CD4-positive, alpha-beta T cell (primary cell): ENCODE results near the gene D2HGDH. TPM values are rescaled to one million over a fixed set of nuclear protein-coding genes. Genes with fewer than 3 reads are reported as not detected.

Experiments
- ATAC-seq: fragments of 200-7000 bp; cut with Tn5 transposase; one replicate; pipeline ENCODE4 v1.10.0; 2022; ENCODE audit warnings: mild to moderate bottlenecking; ENCODE audit not compliant: poor library complexity
- CTCF ChIA-PET: fragments of 350-600 bp; sonication (Branson Sonifier 250); formaldehyde crosslinking; loops from one replicate; lab custom pipeline; 2021; ENCODE audit warnings: antibody characterized with exemption, inconsistent platforms; lab: Charles Lee
- POLR2A ChIA-PET: fragments of 350-600 bp; sonication (Branson Sonifier 250); formaldehyde crosslinking; loops from one replicate; lab custom pipeline; 2021; ENCODE audit warnings: antibody characterized with exemption, inconsistent platforms; lab: Charles Lee
- DNase-seq, 14 experiments: peaks; one replicate each; pipeline ENCODE4 v3.0.0-alpha.2; 2013 to 2020; ENCODE audit warnings: mixed read lengths in 2 of 14
- H3K27ac ChIP-seq, 2 donors: one replicate each; pipeline versions ENCODE4 v1.5.1 to v1.7.0; 2013; ENCODE audit warnings: low read length in 2 of 2, low read depth in 1 of 2, mild to moderate bottlenecking in 1 of 2
- H3K27me3 ChIP-seq, 2 experiments: 1 replicate in 1 of 2; 2 replicates in 1 of 2; pipeline versions ENCODE4 v1.6.1 to v1.7.0; 2013; ENCODE audit warnings: low read length in 2 of 2, control low read depth in 1 of 2, mild to moderate bottlenecking in 1 of 2, moderate library complexity in 1 of 2; ENCODE audit not compliant: insufficient read depth in 2 of 2, control insufficient read depth in 1 of 2
- H3K36me3 ChIP-seq: one replicate; pipeline ENCODE4 v1.6.1; 2013; ENCODE audit warnings: low read length, control low read depth; ENCODE audit not compliant: insufficient read depth
- H3K4me1 ChIP-seq: one replicate; pipeline ENCODE4 v1.6.1; 2013; ENCODE audit warnings: low read length, control low read depth; ENCODE audit not compliant: insufficient read depth
- H3K4me3 ChIP-seq: one replicate; pipeline ENCODE4 v1.5.1; 2013; ENCODE audit warnings: mild to moderate bottlenecking, low read length, moderate library complexity
- H3K9me3 ChIP-seq, 2 experiments: 1 replicate in 1 of 2; 2 replicates in 1 of 2; pipeline versions ENCODE4 v1.6.1 to v1.7.0; 2013; ENCODE audit warnings: low read length in 2 of 2, mild to moderate bottlenecking in 2 of 2, control low read depth in 1 of 2, moderate library complexity in 1 of 2; ENCODE audit not compliant: control insufficient read depth in 1 of 2, insufficient read depth in 1 of 2
- H3K27ac Mint-ChIP-seq: one replicate; pipeline ENCODE4 v1.8.0; 2020; ENCODE audit warnings: mixed read lengths
- H3K27me3 Mint-ChIP-seq: one replicate; pipeline ENCODE4 v1.8.0; 2021; ENCODE audit warnings: mixed read lengths
- H3K36me3 Mint-ChIP-seq: one replicate; pipeline ENCODE4 v1.8.0; 2021; ENCODE audit warnings: low read depth, mixed read lengths
- H3K4me1 Mint-ChIP-seq: one replicate; pipeline ENCODE4 v1.8.0; 2021; ENCODE audit warnings: low read depth, mixed read lengths
- H3K4me3 Mint-ChIP-seq: one replicate; pipeline ENCODE4 v1.8.0; 2020; ENCODE audit warnings: mild to moderate bottlenecking, mixed read lengths
- H3K9me3 Mint-ChIP-seq: one replicate; pipeline ENCODE4 v1.8.0; 2020; ENCODE audit warnings: mixed read lengths
- intact Hi-C, 2 experiments: fragments of 100-400 bp; cut with DNase I in 1 of 2; cut with micrococcal nuclease in 1 of 2; formaldehyde crosslinking; loops; one replicate each; pipeline versions ENCODE4 v1.15.1 to v1.9.0; 2023 to 2025; cut with DNase I, micrococcal nuclease
- total RNA-seq, 174 experiments: library from RNA in 2 of 174; stranded (reverse) in 2 of 174; gene quantifications; one replicate each; pipeline ENCODE4 v1.2.3 and lab custom pipeline; 2021 to 2026
- TF ChIP-seq, protein P1 (sequence below): fragments of 200-600 bp; IDR thresholded peaks from one replicate; pipeline ENCODE4 v1.8.0; 2022; ENCODE audit warnings: antibody characterized with exemption, mild to moderate bottlenecking

D2HGDH gene
- total RNA-seq, 2 experiments from 2014 or later = 27.6 to 30.6 TPM

DNA sequence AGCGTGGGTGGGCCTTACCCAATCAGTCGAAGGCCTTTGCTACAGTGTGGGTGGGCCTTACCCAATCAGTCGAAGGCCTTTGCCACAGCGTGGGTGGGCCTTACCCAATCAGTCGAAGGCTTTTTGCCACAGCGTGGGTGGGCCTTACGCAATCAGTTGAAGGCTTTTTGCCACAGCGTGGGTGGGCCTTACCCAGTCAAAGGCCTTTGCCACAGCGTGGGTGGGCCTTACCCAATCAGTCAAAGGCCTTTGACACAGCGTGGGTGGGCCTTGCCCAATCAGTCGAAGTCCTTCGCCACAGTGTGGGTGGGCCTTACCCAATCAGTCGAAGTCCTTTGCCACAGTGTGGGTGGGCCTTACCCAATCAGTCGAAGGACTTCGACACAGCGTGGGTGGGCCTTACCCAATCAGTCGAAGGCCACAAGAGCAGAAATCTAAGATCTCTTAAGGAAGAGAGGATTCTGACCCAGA is 25.9 kb downstream of the D2HGDH start:
- Histone ChIP-seq H3K27me3 (no peaks in the 10 kb centered on the region), H3K4me3 (no peak overlapping the region), H3K27ac (no peak overlapping the region), H3K36me3 (peaks cover 20% of the 10 kb centered on the region), H3K9me3 (peaks cover 0 to 9% of the 10 kb centered on the region in 2 experiments), H3K4me1 (peaks cover 70% of the 10 kb centered on the region)
- ATAC-seq (no peak), DNase-seq (peak in 2 of 14 experiments; percentile 3 to 30)
- CTCF ChIA-PET = no interaction called here
- TF ChIP-seq, protein P1, sequence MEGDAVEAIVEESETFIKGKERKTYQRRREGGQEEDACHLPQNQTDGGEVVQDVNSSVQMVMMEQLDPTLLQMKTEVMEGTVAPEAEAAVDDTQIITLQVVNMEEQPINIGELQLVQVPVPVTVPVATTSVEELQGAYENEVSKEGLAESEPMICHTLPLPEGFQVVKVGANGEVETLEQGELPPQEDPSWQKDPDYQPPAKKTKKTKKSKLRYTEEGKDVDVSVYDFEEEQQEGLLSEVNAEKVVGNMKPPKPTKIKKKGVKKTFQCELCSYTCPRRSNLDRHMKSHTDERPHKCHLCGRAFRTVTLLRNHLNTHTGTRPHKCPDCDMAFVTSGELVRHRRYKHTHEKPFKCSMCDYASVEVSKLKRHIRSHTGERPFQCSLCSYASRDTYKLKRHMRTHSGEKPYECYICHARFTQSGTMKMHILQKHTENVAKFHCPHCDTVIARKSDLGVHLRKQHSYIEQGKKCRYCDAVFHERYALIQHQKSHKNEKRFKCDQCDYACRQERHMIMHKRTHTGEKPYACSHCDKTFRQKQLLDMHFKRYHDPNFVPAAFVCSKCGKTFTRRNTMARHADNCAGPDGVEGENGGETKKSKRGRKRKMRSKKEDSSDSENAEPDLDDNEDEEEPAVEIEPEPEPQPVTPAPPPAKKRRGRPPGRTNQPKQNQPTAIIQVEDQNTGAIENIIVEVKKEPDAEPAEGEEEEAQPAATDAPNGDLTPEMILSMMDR = no peak
- intact Hi-C loops = no loop called here
- H3K4me1 Mint-ChIP-seq = peaks cover 13% of the 10 kb centered on the region
- H3K27ac Mint-ChIP-seq = no peak overlapping the region
- peaks cover 3% of the 10 kb centered on the region for H3K9me3 Mint-ChIP-seq
- H3K4me3 Mint-ChIP-seq = no peak overlapping the region
- no peaks in the 10 kb centered on the region for H3K27me3 Mint-ChIP-seq
- H3K36me3 Mint-ChIP-seq = peaks cover 44% of the 10 kb centered on the region
- POLR2A ChIA-PET = no interaction called here

DNA sequence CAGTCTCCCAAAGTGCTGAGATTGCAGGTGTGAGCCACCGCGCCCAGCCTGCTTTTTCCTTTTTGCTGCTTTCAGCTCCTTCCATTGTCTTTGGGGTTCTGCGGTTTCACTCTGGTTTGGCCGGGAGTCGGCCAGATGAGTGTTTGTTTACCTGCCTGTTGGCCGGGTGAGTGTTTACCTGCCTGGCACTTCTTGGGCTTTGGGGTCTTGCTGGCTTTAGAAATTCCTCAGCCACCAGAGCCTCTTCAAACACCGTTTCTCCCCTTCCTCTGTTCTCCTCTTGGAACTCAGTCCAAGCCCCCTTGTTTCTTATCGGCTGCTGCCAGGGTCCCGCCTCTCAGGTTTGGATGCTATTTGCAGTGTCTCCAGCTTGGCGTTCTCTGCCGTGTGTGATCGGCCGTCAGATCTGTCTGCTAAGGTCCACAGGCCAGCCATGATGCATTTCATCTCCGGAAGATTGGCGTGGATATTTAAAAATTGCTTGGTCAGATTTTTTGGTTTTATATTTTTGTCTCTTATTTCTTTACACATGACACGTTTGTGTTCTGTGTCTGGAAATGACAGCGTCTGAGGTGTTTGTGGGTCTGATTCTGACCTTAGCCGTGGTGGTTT is 28.0 kb downstream of the D2HGDH start:
- ChIA-PET POLR2A (interaction anchor here (1.1 to 1.4 kb wide), 2 partner anchors 22 to 97 kb away, joined by 3 to 5 read pairs; no protein-coding TSS in a partner anchor), CTCF (interaction anchor here (1.2 to 2.3 kb wide), 4 partner anchors 26 to 98 kb away, joined by 3 to 7 read pairs (median 6); partner anchors contain the start of genes D2HGDH and ING5)
- H3K4me3 ChIP-seq = peak overlapping the region; percentile 26
- Mint-ChIP-seq H3K9me3 (peaks cover 3% of the 10 kb centered on the region), H3K4me1 (peaks cover 13% of the 10 kb centered on the region), H3K27me3 (no peaks in the 10 kb centered on the region), H3K27ac (peak overlapping the region; percentile 85), H3K36me3 (peaks cover 37% of the 10 kb centered on the region), H3K4me3 (peak overlapping the region; percentile 7)
- peaks cover 0 to 9% of the 10 kb centered on the region in 2 experiments for H3K9me3 ChIP-seq
- DNase-seq (peak in 5 of 14 experiments; percentile 10 to 48 (median 37)), ATAC-seq (peak; percentile 6)
- peaks cover 6% of the 10 kb centered on the region for H3K36me3 ChIP-seq
- H3K27ac ChIP-seq = peak overlapping the region in 1 of 2 donors; percentile 32
- TF ChIP-seq, protein P1 = no peak
- peaks cover 70% of the 10 kb centered on the region for H3K4me1 ChIP-seq
- intact Hi-C loops = no loop called here
- no peaks in the 10 kb centered on the region for H3K27me3 ChIP-seq

DNA sequence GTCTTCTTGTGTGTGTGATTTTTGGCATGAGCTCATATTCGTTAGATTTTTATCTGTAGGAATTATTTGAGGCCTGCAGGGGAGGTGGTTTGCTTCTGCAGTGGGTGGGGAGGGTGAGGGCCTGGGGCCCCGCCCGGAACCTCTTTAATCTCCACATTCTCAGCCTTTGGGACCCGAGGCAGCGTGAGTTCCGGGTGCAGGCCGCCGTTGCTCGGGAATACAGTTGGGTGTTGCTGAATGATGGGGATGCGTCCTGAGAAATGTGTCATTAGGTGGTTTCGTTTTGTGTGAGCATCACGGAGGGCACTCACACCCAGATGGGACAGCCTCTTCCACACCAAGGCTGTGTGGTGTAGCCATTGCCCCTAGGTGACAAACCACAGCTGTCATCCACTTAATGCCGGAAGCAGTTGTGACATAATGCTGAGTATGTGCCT is 28.5 kb downstream of the D2HGDH start:
- Histone ChIP-seq H3K27me3 (no peaks in the 10 kb centered on the region), H3K27ac (peak overlapping the region; percentile 21 to 32), H3K36me3 (peaks cover 6% of the 10 kb centered on the region), H3K9me3 (peaks cover 0 to 9% of the 10 kb centered on the region in 2 experiments), H3K4me3 (peak overlapping the region; percentile 26), H3K4me1 (peaks cover 69% of the 10 kb centered on the region)
- TF ChIP-seq, protein P1 = no peak
- DNase-seq (peak; percentile 24 to 94 (median 37)), ATAC-seq (peak; percentile 82)
- Mint-ChIP-seq H3K4me3 (peak overlapping the region; percentile 7), H3K4me1 (peaks cover 13% of the 10 kb centered on the region), H3K27me3 (no peaks in the 10 kb centered on the region), H3K27ac (peak overlapping the region; percentile 85), H3K36me3 (peaks cover 32% of the 10 kb centered on the region), H3K9me3 (peaks cover 3% of the 10 kb centered on the region)
- CTCF ChIA-PET = interaction anchor here (1.2 to 2.3 kb wide), 4 partner anchors 26 to 97 kb away, joined by 3 to 7 read pairs (median 6); partner anchors contain the start of genes D2HGDH and ING5
- intact Hi-C loops = no loop called here
- POLR2A ChIA-PET = interaction anchor here (1.1 to 1.4 kb wide), 2 partner anchors 22 to 97 kb away, joined by 3 to 5 read pairs; no protein-coding TSS in a partner anchor
